ENCODE data around the gene NOL4.
"Not testable (repeated sequence)": the region's sequence is repeated elsewhere in the genome, so short reads cannot be mapped to it uniquely, and the experiment has no call there.

NOL4 gene, protein sequence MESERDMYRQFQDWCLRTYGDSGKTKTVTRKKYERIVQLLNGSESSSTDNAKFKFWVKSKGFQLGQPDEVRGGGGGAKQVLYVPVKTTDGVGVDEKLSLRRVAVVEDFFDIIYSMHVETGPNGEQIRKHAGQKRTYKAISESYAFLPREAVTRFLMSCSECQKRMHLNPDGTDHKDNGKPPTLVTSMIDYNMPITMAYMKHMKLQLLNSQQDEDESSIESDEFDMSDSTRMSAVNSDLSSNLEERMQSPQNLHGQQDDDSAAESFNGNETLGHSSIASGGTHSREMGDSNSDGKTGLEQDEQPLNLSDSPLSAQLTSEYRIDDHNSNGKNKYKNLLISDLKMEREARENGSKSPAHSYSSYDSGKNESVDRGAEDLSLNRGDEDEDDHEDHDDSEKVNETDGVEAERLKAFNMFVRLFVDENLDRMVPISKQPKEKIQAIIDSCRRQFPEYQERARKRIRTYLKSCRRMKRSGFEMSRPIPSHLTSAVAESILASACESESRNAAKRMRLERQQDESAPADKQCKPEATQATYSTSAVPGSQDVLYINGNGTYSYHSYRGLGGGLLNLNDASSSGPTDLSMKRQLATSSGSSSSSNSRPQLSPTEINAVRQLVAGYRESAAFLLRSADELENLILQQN

DNA sequence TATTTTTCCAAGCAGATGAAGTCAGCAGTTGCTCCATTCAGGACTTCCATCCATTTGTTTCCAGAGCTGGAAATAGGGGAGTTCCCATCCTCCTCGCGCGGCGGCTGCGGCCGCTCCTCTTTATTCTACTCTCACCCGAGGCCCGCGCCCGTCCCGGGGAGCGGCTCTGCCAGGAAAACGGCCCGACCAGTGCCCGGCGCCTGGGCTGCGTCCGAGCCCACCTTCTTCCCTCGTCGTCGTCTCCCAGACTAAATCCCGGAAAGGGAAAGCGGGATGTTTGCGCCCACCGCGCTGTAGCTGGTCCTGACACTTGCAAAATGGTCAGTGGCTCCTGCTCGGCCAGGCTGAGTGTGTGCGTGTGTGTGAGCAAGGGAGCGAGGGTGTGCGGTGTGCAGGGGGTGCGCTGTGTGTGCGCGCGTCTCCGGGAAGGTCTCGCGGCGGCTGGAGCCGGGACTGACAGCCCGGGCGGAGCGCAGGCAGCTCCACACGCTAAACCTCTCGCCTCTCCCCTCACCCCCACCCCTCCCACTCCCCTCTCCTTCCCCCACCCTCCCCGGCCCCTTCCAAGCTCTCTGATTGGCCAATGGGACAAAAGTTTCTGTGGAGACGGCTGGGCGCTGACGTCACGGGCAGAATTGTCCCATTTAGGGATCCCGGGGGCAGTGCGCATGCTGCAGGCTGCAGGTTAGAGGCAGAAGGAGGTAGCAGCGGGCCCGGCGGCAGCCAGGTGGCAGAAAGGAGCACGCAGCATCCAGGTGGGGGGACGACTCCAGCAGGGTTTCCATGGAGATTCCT is at the start of gene NOL4:
Gene NOL4 (minus strand): TSS at position 491 of the 795 bp plus-strand sequence. CDS start 1,660 bp downstream, outside the sequence.
- no peak for DNase-seq

DNA sequence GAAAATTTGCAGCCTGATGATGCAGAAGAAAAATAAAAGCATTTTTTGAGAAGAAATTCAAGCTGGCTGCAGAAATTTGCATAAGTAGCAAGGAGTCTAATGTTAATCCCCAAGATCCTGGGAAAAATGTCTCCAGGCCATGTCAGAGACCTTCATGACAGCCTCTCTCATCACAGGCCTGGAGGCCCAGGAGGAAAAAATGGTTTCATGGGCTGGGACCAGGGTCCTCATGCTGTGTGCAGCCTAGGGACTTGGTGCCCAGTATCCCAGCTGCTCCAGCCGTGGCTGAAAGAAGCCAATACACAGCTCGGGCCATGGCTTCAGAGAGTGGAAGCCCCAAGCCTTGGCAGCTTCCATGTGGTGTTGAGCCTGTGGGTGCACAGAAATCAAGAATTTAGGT is 41.3 kb upstream of the NOL4 start:
- not testable (repeated sequence) for DNase-seq

DNA sequence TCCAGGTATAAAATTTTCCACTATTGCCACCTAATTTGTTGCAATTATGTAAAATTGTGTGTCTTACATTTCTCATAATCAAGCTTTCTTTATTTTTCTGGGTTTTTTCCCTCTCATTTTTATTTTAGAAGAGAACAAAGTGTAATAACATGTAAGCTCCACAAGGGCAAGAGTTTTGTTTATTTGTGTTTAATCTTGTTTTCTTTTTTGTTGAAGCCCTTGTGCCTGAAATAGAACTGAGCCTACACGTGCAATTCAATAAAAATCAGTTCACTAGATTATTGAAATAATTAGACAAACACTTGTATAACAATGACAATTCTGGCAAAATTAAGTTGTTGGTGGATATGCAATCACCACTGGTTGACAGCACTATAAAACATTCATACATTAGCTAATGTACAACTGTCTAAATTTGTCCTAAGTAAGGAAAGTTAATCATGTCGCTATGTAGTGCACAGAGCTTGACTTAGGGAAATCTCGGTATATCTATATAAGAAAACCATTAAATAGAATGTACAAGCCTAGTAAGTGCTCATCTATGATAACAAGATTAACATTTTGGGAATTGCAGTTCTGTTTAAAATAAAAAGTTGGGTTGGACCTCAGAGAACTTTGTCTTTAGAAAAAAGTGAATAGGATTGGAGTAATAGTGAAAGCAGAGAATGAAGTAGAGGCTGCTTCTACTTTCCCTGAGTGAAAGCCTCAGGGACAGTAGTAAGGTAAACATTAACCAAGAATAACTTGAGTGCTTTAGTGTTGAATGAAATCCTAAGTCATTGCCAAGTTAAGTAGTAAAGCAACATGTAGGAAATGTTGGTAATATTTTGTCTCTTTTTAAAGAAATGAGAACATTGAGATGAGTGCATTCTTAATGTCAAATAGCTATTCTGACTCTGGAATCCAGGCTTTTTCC is 37.4 kb upstream of the NOL4 start:
- DNase-seq, result no peak

DNA sequence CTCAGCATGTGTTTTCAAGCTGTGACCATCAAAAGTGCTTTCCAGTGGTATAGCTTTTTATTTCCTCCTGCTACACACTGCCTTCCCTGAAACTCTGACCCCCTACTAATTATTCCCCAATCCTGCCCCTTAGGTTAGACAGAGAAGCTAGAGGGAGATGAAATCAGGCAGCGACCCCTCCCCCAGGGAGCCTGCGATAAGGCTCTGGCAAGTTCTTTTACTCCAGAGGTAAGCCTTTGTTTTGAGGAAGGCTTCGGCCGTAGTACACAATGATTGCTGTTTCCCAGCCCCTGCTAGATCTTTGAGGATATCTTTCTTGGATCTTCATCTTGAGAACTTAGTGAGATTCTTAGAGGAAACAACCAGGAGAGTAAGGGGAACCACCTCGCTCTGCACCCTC is 33.5 kb upstream of the NOL4 start:
- DNase-seq, result no peak

DNA sequence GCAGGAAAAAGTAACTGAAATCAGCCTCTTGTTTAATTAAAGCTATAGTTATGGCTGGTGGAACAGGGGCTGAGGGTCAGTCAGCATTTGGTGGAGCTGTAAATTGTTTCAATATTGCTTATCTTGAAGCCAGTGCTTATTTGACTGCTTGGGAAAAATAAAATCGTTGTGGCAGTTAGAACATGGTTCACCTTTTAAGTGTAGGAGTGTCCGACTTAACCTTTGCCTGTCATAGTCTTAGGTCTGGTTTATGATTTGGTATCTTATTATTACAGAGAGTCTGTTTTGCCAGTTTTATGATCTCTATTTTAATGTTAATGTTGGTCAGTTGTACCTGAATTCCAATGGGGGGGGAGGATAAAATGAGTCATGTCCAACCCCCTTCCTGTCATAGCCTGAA is 27.2 kb upstream of the NOL4 start:
- DNase-seq, result no peak

DNA sequence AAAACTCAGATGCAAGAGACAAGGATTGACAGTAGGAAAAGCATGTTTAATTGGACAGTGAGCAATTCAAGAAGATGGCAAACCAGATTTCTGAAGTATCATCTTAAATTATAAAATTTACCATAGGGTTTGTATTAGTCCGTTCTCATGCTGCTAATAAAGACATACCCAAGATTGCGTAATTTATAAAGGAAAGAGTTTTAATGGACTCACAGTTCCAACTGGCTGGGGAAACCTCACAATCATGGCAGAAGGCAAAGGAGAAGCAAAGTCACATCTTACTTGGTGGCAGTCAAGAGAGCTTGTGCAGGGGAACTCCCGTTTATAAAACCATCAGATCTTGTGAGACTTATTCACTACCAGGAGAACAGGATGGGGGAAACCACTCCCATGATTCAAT is 24.0 kb upstream of the NOL4 start:
- DNase-seq, result no peak

DNA sequence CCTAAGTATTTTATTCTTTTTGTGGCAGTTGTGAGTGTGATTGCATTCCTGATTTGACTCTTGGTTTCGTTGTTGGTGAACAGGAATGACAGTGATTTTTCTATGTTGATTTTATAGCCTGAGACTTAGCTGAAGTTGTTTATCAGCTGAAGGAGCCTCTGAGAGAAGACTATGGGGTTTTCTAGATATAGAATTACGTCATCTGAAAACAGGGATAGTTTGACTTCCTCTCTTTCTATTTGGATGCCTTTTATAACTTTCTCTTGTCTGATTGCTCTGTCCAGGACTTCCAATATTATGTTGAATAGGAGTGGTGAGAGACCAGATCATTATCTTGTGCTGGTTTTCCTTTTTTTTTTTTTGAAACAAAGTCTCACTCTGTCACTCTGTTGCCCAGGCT is 18.0 kb upstream of the NOL4 start:
- DNase-seq, result no peak

DNA sequence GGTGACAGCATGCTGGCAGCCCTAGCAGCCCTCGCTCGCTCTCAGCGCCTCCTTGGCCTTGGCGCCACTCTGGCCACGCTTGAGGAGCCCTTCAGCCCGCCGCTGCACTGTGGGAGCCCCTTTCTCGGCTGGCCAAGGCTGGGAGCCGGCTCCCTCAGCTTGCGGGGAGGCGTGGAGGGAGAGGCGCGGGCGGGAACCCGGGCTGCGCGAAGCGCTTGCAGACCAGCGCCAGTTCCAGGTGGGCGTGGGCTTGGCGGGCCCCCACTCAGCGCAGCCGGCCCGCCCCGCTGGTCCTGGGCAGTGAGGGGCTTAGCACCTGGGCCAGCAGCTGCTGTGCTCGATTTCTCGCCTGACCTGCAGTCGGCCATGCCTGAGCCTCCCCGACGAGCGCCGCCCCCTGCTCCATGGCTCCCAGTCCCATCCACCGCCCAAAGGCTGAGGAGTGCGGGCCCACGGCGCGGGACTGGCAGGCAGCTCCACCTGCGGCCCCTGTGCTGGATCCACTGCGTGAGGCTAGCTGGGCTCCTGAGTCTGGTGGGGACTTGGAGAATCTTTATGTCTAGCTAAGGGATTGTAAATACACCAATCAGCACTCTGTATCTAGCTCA is 9.2 kb upstream of the NOL4 start:
- DNase-seq, result not testable (repeated sequence)

DNA sequence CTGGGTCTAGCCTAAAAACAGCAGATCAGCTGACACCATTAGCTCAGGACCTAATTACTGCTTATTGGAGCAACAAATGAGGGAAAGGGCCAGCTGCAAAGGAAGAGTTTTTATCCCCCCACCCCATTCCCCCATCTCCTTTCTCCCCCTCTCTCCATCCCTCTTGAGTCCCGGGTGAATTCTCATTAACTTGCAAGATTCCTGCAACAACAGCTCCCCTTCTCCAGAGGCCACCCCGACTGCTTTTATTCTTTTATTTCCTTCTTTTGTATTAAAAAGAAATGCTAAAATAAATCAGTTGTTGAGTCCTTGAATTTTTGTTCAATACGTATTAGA is 473 bp upstream of the NOL4 start:
- DNase-seq, result no peak

DNA sequence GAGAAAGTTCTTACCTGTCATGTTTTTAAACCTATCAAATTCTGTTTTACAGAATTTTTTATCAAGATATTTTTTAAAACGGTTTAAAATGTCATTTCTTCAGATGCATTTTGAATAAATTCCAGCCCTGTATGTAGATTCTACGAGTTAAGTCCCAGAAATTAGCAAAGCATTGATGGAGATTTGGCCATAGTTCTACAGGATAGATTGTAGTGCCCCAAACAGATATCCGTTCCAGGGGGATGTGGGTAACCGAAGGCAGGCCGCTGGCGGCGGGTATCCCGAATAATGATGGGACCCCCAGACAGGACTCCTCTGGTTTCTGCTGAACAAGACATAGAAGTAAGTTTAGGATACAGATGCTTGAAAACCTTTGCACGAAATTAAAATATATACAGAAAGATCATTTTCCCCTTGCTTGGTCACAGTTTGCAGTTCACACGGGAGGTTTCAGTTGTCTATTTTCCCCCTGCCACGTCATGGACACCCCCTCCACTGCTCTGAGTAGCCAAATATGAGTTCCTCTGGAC is 755 bp downstream of the NOL4 start:
- no peak for DNase-seq

DNA sequence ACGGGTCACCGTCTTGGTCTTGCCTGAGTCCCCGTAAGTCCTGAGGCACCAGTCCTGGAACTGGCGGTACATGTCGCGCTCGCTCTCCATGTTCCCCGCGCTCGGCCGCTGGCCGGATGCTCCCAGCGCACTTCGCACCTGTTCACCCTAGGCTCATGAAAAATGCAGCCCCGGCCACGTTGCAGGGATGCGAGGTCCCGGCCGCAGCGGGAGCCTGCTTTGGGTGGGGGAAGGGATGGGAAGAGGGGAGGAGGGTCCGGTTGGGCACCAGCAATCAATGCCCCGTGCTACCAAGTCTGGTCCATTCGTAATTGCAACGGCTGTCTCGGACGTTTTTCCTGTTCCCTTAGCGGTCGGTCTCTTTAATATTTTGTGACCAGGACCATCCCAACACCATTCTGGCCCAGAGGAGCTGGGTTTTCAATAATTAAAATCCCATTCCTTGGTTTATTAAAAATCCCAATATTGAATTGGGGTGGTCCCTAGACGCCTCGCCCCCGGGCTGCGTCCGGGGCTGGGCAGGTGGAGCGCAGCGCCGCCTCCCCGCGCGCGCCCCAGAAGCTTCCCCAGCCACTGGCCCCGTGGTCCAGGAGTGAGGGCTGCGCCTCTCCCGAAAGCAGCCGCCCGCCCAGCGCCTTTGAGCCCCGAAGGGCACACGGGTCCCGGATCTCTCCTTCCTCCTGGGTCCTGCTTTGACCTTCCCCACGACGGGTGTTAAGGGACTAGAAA is 1.4 kb downstream of the NOL4 start:
- DNase-seq, result no peak

DNA sequence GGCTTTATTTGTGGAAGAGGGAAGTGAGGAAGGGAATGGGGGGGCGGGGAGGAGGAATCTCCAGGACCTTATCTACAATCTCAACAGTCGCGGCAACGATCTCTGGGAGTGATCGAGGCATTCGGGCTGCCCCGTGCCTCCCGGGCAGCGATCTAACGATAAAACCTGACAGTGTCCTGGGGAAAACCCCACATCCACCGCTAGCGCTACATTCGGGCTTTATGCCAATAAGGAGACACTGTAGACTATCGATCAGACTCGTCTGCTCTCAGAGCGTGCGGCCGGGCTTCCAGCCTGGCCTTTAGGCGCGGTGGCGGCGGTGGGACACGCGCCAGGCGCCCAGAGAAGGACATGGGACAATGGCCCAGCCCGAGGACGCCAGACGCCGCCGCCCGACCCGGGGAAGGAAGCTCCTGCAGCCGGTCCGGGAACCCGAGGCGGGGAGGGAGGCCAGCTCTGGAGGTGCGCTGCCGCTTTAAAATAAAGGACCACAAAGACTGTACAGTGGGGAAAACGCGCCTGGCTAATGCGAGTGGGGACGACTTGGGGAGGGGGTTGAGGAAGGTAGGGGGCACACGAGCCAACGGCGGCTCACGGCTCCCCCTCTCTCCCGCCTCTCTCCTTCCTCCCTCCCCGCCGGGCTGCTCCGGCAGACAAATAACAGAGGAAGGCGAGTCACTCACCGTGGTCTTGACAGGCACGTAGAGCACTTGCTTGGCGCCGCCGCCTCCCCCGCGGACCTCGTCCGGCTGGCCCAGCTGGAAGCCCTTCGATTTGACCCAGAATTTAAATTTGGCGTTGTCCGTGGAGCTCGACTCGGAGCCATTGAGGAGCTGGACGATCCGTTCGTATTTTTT is 2.2 kb downstream of the NOL4 start:
- DNase-seq, result no peak

DNA sequence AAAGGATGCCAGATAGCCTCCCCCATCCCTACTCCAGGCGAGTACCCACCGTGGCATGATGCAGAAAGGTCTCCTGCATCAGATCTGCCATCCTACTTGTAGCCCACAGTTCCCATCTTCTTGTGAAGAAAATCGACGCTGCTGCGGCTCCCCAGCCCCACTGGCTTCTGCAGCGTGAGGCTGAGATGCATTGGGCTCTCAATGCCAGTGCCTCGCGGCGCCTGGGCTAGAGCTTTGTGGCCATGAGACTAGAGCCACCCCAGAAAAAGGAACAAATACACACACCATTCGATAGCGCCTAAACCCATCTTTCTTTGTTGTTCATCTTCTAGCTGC is 2.8 kb downstream of the NOL4 start:
- DNase-seq, result no peak

DNA sequence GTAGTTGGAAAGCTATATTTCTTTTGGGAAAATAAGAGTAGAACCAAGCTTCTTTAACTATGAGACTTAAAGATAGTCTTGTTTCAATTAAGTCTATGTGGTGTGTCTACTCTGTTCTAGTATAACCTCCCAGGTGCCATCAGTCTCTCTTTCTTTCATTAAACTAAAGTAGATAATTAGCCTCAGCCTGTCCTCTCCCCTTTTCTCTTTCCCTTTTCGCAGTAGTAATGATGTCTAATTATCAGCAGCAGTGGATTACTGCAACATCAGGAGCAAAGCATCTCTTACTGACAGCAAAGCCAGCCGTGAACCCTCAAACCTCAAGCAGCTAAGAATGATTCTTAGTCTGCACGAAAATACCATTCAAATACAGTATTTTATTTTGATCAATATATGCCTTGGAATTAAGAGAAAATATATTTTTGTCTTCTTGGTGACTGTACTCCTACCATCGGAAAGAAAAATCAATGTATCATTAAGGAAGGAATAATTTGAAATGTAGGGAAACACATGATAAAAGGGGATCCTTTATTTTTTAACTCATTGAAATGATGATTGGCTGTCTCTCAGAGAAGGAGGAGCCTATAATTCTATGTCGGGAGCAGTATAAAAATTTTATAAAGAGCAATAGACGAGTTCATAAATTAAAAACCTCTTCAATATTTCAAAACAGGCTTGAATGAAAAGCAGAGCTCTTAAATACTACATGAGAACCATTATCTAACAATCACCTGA is 4.5 kb downstream of the NOL4 start:
- DNase-seq, result no peak

DNA sequence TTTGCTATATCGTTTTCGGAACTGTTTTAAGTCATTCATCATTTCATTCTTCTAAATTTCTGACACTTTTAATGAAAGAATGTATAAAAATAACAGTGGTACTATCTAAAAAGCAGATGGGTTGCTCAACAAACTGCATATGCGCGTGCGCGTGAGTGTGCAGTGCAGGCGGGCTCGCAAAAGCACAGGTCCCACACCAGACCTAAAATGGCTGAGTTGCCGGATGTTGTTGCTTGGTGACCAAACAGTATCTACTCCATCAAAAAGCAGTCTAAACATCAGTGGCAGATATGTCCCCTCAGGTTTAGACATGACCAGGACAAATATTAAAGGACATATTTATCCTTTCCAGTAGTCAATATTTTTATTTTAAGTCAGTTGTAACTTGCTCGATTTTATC is 5.1 kb downstream of the NOL4 start:
- no peak for DNase-seq

DNA sequence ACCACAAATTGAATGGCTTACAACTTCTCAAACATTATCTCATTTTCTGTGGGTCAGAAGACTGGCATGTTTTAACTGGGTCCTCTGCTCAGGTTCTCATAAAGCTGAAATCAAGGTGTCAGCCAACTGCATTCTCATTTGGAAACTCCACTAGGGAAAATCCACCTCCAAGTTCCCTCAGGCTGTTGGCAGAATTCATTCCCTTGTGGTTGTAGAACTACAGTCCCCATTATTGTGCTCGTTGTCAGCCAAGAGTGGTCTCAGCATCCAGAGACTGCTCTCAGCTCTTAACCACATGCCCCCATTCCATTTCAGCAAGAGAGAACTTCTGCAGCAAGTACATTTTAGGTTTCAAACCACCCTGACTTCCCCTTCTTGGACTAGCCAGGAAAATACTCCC is 12.2 kb downstream of the NOL4 start:
- no peak for DNase-seq

DNA sequence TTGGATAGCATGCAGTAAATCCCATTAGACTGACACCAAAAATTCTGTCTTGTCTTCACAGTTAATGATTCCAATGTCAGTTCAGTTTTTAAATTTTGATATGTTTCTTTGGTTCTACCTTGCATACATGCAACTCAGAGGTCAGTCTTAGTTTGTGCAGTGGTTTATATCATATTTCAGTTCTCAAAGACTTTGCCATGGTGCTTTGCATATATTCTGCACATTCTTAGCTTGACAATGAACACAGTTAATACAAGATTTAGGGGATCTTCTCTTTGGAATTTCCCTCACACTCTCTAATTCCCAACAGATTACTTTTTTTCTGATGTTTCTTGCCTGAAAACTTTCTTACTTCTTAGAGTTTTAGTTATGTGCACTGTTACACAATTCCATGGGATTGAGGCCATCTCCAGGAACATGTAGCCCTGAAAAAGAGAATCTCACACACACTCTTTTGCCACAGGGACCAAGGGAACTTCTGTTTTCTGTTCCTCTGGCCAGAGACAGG is 17.3 kb downstream of the NOL4 start:
- DNase-seq, result no peak

DNA sequence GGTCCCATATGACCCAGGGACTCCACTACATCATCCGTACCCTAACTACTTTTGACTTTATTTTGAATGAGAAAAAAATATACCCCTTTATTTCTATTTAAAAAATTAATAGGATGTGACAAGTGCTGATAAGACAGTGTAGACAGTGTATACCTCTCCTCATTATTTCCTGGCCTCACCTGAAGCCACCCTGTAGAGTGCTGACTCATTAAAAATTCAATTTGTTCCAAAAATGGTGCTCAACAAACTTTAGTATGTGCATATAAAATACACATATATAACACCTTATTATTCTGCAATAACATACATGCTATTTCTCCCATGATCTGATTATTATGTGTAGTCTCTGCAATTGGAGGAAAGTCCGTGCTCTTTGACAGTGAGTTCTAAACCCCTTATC is 20.8 kb downstream of the NOL4 start:
- no peak for DNase-seq

DNA sequence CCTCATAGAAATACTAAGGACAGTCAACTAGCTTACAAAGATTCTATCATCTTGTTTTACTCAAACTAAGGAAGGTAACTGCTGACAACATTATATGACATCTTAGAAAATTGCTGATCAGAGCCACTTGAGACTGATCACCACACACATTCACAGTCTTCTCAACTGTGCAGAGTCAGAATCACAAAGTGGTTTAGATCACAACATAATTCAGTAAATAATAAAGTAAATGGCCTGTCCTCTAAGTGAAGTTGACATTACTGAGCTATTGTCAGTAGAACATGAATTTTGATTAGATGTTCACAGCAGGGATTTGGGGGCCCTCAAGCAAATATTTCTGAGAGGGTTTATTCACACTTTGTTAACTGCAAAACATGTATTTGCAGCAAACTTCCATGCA is 28.5 kb downstream of the NOL4 start:
- DNase-seq, result no peak

DNA sequence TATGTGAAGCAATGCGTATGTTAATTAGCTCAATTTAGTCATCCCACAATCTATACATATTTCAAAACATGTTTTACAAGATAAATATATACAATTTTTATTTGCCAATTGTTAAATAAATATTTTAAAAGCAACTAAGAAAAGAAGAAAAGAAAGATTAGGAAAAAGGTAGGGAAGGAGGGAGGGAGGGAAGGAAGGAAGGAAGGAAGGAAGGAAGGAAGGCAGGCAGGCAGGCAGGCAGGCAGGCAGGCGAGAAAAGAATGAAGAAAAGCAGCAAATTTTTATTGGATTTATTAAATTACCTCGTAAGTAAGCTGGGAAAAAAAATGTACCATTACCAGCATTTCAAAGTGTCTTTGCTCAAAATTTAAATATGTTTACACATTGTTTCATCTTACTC is 30.5 kb downstream of the NOL4 start:
- DNase-seq, result no peak

Data from activated CD4-positive, alpha-beta T cell treated with anti-CD3 and anti-CD28 coated beads for 1 hour (primary cell).